Measurements from ENCODE around the gene ARHGEF7.

GRCh38 chr13:111339366-111340143, 224.4 kb downstream of the ARHGEF7 start:
- no peak for TF ChIP-seq CTCF (conservative IDR thresholded peaks at IDR 0.05; ENCODE audit: low read length)
- no peak for TF ChIP-seq EZH2phosphoT487 (IDR thresholded peaks at IDR 0.05; ENCODE audit: borderline replicate concordance, low read depth, low read length)
